IPS-NIHi7 (cell line): Measurements from ENCODE around the gene KLHL6.
"Not testable (repeated sequence)": the region's sequence is repeated elsewhere in the genome, so short reads cannot be mapped to it uniquely, and the experiment has no call there.

Experiments
- DNase-seq: peaks from one replicate; pipeline ENCODE4 v3.0.0; 2012; ENCODE audit warnings: mixed read lengths; ENCODE audit errors: extremely low spot score

The KLHL6 gene

DNA sequence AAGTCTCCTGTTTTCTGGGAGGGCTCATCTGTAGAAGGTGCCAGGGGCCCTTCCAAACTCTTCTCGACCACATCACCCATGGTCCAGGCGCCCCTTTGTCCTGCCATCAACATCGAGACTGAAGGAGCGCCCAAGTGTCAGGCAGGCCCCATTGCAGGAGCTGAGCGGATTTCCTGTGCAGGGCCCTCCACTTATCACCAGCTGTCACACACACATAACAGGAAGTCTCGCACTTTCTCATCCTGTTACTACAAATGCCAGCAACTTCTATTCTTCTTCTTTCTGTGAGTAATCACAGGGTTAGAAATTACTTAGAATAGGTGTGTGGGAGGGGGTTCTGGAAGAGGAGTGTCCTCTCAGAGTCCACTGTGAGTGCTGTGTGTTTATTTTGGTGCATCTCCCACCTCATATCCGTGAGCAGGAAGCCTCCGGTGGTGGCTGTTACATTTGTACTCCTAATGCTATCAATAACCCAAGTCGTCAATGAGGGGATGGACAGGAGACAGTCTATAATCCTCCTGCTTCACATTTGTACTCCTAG lies at the start of gene KLHL6:
KLHL6 (minus strand) TSS at position 166 of the 541 bp plus-strand sequence; CDS start at position 113, 53 bp downstream.
- DNase-seq: no peak

DNA sequence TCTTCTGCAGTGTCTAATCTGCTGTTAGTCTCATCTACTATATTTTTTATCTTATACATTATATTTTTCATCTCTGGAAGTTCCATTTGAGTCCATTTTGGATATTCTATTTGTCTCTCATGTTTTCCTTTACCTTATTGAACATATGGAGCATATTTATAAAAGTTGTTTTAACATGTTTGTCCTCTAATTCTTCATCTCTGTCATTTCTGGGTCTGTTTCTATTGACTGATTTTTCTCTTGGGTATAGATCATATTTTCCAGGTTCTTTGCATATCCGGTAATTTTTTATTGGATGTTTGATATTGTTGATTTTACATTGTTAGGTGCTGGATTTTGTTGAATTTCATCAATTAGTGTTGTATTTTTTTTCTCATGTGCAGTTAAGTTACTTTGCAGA lies 42.5 kb upstream of the KLHL6 start:
- DNase-seq: no peak

- DNase-seq: no peak
These were observed 39.1 kb upstream of the KLHL6 start for GRCh38 chr3:183594636-183595035.

DNA sequence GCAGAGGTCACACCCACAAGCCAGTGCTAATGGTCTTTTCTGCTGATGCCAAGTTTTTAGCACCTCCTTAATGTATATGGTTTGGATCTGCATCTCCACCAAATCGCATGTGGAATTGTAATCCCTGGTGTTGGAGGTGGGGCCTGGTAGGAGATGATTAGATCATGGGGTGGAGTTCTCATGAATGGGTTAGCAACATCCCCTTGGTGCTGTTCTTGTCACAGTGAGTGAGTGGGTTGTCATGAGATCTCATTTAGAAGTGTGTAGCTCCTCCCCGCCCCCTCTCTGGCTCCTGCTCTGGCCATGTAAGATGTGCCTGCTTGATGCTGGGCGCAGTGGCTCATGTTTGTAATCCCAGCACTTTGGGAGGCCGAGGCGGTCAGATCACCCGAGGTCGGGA lies 37.3 kb upstream of the KLHL6 start:
- DNase-seq: no peak

DNA sequence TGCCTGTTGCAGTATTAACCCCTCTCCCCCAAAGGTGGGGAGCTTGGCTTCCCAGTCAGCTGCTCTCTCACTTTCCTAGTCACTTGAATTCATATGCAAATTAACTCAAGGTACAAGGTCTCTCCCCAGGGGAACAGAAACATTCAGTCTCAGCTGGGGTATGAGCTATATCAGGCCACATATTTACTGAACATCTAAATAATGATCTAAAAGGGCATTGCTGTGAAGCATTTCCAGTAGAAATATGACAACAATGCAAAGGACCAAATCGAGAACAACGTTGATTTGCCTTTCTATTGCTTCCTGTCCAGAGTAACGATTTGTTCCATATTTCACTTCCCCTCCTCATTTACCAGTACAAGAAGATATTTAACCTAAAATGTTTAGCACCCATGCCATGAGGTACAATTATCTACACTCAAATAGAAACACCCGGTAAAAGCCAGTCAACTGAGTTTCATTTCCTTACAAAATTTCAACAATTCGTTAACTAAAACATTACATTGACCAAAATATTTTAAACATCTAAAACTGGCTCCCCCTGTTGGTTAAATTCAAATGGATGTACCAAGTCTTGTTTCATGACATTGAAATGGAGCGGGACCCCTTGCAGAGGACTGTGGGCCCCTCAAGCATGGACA lies 36.5 kb upstream of the KLHL6 start:
- DNase-seq: peak; percentile 43

- DNase-seq: no peak
These were observed 34.9 kb upstream of the KLHL6 start for GRCh38 chr3:183590442-183590841.

DNA sequence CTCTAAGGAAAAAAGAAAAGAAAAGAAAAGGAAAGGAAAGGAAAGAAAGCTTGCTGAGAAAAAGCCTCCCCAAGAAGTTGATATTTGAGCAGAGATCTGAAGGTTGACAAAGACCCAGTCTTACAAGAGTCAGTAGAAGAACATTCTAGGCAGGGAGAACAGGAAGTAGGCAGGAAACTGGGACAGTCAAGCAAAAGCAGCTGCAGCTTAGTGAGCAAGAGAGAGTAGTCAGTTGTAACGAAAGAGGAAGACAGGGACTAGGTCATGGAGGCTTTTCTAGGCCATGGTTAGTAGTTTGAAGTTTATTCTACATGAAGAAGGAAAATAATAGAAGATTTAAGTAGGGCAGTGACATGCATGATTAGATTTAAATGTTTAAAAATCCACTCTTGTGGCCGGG lies 31.8 kb upstream of the KLHL6 start:
- no peak for DNase-seq

DNA sequence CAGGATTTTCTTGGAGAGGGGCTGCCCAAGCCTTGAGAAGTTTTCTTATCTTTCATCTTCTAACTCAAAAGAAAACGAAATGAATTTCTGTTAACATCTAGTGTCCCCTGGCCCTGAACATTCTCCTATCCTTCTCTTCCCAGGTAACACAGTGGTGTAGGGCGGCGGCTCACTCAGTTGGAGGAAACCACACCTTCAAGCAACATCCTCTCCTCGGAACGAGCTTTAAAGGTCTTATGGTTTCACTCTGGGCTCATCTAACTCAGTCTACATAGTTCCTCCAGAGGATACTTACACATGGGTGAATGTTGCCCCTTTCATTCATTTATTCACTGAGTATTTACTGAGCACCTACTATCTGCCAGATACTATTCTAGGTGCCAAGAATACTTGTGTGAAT lies 31.0 kb upstream of the KLHL6 start:
- DNase-seq: no peak

DNA sequence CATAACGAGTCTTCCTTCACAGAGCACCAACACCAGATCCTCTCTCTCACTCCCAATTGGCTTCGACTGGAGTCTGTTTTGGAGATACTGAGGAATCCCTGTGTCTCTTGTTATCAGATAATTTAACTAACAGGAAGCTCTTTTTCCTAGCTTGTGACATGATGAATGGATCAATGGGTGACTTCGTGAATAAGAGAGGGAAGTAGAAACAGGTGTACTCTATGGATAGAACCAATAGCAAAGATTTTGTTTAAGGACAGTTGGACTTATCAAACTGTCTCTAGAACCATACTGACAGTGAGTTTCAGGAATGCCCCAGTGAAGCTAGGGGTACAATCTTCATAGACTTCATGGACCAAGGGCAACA lies 29.4 kb upstream of the KLHL6 start:
- no peak for DNase-seq

DNA sequence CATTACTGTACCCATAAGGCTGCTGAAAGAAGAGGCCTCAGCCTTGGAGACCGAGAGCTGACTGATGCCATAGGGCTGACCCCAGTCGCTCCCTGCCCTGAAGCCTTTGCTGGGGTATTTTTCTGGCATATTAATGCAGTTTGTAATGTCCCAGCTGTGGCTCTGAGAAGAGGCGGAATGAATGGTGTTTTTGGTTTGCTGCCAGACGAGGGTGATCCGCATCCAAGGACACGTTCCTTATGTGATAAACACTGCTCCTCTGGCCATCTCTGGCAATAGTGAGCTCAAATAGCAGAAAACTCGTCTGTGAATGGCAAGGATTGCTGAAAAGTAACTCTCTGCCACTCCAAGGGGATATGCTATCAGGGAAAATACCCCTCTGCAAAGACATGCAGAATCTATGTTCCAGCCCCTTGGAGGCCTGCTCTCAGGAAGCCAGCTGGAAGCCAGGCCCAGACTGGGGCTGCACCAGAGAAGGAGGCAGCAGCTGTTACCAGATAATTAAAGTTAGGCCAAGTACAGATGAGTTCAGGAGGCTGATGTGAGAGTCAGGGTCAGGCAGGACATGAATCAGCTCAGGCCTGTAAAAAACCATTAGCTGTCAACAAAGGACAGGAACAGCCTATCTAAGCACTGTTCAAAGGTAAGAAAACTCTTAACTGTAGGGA lies 28.9 kb upstream of the KLHL6 start:
- no peak for DNase-seq

DNA sequence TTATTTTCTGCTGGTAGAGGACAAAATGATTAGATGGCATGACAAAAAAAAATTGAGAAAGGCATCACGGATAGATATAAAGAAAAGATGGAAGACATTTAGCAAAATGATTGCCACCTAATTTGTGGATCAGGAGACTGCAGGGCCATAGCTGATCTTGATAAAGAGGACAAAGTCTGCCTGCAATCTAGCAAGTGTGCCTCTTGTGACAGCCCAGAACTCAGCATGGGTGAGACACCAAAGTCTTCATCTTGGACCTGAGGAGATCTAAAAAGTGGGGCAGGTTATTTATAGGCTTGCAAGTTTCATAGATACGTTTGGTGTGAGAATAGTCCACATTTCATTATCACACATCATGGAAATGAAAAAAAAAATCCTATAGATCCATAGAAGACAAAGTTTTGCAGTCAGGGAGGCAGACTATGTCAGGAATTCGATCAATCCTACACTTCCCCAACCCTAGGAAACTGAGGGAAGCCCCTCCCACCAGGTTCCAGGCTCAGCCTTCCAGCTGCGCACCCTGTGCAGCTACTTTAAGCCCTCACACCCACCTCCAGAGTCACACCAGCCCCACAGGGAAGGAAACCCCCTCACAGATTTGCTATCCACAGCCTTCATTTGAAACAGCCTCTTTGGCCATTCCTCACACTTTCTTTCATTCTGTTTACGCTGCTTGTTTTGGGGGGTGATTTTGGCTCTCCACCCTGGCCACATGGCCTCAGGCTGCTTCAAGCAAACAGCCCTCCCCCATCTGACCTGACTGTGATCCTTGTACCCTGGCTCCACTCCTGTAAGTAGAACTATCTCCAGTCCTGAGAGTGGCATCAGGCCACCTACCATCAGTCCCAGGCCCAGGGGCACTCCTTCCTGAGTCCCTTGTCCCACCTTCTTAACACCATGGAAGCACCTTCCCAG lies 28.1 kb upstream of the KLHL6 start:
- DNase-seq: no peak

DNA sequence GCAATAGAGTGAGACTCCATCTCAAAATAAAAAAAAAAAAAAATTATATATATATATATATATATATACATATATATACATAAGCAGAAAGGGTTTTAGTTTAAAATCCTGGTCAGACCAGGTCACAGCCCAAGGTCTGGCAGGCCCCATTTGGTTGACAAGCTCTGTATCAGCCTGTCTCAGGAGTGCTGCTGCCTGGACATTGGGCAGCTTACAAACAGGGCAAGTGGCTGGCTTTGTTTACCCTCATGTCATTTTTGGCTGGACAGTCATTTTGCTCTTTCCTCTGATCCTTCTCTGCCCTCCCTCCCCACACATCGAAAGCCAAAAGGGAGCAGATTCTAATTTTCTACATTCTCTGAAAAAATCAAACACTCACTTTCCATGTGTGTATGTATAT lies 26.7 kb upstream of the KLHL6 start:
- no peak for DNase-seq

DNA sequence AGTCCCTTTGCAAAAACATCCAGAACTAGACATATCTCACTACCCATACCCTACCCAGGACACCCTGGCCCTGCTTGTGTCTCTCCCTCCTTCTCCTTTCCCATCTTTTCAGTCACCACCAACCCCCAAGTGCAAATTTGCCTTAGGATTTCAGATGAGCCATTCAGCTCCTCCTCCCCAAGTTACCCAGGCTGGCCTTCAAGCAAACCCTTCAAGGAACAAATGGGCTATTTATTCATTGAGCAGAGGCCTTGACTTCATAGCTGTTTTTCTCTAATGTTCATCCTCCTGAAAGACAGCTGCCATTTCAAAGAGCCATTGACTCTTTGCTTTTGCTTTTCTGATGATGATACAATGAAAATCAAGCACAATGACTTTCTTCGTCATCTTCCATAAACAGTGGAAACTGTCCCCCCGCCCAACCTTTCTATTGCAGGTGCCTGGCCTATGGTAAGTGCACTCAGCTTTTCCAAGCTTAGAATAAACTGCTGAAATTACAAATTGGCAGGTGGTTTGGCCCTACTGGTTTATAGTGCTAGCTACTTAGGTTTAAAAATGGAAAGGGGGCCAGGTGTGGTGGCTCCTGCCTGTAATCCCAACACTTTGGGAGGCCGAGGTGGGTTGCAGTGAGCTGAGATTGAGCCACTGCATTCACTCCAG lies 26.1 kb upstream of the KLHL6 start:
- no peak for DNase-seq

- DNase-seq: no peak
These were observed 24.7 kb upstream of the KLHL6 start for GRCh38 chr3:183579967-183580900.

GRCh38 chr3:183578179-183578578 lies 22.7 kb upstream of the KLHL6 start:
- no peak for DNase-seq

GRCh38 chr3:183577346-183577745 lies 21.8 kb upstream of the KLHL6 start:
- DNase-seq: no peak

GRCh38 chr3:183576487-183577107 lies 21.1 kb upstream of the KLHL6 start:
- no peak for DNase-seq

GRCh38 chr3:183572935-183573334 lies 17.4 kb upstream of the KLHL6 start:
- no peak for DNase-seq

GRCh38 chr3:183570191-183570590 lies 14.7 kb upstream of the KLHL6 start:
- DNase-seq: not testable (repeated sequence)

DNA sequence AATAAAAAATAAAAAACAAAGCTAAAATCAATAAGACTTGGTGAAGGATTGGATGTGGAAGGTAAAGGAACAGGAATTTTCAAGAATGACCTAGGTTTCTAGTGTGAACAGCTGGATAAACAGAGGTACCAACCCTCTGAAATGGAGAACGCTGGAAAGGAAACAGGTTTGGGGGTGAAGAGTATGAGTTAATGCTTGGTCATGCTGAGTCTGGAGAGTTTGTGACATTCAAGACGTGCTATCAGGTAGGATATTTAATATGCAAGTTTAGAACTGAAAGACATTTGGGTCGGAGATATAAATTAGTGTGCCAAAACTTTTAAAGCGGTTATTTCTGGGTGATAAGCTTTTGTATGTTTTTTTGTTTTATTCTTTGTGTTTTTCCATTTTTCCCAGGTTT lies 11.4 kb upstream of the KLHL6 start:
- no peak for DNase-seq
